Measurements from ENCODE around the gene MYO7A.
A peak's percentile ranks its signal among the peaks of the same experiment; 100 is the strongest.

The MYO7A gene

DNA sequence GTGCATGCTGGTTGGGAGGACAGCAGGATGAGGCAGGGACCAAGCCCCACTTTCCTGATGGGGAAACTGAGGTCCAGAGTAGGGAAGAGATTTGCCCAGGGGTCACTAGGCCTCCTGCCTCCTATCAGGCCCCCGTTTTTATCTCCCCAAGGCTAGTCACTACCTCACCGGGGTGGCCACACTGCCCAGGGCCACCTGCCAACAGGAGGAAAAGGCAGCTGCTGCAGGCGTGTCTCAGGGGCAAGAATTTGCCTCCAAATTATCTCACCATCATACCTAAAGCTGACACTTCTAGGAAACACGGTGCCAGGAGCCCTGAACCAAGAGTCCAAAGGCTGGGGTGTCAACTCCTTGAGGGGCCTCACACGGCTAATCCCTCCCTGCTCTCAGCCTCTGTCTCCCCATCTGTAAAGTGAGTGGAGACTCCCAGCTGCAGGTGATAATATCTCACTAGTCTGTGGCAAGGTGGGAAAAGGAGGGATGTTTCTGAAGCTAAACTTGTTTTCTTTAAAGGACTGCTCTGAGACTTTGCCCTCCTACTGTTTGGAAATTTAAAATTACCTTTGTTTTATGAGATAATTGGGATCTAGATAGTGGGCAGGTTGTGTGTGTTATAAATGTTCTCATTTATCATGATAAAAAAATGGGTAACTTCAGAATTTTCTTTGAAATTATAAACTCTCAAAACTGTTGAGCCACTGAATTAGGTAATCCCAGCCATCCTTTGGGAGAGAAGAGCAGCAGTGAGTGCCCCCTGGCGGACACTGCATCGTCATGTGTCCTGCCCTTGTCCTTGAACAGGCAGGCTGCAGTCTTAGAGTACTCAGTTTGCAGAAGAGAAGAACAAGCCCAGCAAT lies 60.0 kb downstream of the MYO7A start:
- DNase-seq: no peak

DNA sequence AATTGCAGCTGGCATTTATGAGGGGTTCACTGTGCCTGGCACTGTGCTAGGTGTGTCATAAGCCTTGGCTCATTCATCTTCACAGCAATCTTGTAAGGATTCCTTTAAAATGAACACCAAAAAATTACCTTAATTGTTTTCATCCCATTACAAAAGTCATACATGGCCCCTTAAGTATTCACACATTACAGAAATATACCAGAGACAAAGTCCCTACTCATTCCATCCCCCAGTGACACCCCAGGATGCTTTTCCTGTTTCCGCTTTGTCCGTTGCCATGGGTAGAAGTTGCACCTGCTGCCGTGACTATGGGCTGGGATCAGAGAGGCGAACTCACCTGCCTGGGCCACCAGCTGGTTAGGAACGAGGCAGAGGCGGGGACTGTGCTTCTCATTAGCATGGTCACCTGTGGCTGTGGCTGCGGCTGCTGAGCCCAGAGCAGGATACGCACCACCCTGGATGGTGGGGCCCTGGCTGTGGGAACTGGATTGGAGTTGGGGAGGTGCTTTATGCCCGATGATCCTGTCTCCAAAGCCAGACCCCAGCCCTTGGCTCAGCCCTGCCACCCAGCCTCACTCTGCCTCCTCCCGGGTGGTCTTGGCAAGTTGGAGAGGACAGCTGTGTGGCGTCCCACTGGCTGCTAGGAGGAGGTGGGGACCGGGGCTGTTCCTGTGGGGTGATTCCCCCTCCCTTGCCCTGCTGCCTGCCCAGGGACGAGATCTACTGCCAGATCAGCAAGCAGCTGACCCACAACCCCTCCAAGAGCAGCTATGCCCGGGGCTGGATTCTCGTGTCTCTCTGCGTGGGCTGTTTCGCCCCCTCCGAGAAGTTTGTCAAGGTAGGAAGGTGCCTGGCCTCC lies 60.8 kb downstream of the MYO7A start:
- DNase-seq: no peak

GRCh38 chr11:77189588-77190210 lies 61.7 kb downstream of the MYO7A start:
- no peak for DNase-seq

GRCh38 chr11:77190331-77191075 lies 62.5 kb downstream of the MYO7A start:
- DNase-seq: no peak

- no peak for DNase-seq
These were observed 63.4 kb downstream of the MYO7A start for GRCh38 chr11:77191429-77191822.

DNA sequence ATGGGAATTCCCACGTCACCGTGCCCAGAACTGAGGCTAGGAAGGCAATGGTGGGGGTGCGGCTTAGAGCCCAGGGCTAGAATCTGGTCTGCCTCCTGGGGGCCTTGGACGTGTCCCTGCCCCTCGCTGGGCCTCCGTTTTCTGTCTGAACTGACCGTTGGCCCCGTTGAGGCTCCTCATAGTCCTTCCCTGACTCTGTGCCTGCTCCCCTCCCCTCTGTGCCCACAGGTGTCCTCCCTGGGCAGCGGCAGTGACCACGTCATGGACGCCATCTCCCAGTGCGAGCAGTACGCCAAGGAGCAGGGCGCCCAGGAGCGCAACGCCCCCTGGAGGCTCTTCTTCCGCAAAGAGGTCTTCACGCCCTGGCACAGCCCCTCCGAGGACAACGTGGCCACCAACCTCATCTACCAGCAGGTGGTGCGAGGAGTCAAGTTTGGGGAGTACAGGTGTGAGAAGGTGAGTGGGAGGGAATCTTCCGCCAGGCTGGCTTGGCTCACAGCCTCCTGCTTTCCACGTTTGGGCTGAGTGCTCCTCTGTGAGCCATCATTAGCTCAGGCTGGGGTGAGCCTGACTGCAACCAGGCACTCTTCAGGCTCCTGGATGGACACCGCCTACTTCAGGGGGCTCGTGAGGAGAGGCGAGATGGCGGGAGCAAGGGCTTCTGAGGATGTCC lies 63.9 kb downstream of the MYO7A start:
- peak; percentile 39 for DNase-seq

DNA sequence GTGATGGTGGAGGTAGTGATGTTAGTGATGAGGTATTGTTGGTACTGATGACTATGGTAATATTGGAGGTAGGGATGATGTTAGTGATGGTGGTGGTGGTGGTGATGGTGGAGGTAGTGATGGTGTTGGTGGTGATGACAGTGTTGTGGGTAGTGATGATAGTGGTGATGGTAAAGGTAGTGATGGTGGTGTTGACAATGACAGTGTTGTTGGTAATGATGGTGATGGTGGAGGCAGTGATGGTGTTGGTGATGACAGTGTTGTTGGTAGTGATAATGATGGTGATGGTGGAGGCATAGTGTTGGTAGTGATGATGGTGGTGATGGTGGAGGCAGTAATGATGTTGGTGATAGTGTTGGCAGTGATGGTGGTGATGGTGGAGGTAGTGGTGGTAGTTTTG lies 65.1 kb downstream of the MYO7A start:
- DNase-seq: no peak

DNA sequence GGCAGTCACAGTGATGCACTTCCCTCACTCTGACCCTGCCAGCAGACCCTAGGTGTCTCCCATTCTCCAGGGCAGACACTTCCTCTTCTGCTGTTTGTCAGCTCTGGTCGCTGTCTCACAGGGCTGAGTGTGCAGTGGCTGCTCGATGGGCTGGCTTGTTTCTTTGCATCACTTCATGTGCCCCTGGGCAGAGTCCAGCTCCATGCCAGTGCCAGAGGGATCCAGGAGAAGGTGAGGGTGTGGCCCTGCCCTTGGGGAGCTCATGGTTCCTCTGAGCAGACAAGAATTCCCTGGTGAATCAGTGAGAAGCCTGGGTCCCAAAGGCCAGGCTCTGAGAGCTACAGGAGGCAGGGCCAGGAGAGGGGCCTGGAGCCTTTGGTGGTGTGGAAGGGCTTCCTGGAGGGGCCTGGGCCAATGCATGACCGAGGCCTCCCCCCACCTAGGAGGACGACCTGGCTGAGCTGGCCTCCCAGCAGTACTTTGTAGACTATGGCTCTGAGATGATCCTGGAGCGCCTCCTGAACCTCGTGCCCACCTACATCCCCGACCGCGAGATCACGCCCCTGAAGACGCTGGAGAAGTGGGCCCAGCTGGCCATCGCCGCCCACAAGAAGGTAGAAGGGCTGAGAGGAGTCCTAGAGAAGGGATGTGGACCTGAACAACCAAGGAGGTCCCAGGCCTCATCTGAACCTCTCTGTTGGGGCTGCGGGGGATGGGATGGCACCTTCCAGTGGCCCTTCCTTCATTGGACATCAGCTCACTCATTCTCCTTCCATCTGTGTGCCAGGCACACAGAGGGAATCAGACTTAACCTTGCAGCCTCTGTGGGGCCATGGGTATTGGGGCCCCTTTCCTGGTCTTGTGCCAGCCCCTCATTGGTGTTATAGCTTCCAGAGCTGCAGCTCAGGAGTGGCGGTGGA lies 66.1 kb downstream of the MYO7A start:
- DNase-seq: no peak

- no peak for DNase-seq
These were observed 67.2 kb downstream of the MYO7A start for GRCh38 chr11:77195071-77195755.

GRCh38 chr11:77196961-77197360 lies 68.9 kb downstream of the MYO7A start:
- DNase-seq: no peak

DNA sequence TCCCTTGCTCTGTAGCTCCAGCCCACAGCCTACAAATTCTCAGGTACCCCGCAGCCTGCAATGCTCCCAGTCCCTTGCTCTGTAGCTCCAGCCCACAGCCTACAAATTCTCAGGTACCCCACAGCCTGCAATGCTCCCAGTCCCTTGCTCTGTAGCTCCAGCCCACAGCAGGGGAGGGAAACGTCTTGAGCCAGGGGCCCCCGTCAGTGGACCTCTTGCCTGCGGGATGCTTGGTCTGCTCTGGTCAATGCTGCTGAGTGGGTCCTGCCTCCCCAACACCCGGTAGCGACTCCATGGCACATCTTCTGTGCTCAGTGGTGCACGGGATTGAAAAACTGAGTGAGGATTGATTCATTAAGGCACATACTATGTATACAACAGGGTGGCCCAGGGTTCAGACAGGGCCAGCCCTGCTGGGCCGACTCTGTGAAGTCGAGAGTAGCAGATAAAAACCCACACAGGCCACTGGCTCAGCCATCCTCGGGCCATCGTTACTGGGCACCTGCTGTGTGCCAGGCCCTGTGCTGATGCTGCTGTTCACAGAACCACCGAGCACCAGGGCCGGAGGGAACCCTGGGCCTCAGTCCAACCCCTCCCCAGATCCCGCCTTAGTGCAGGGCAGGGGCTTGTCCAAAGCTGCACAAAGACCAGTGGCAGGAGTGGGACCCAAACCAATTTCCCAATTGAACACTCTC lies 69.7 kb downstream of the MYO7A start:
- no peak for DNase-seq

DNA sequence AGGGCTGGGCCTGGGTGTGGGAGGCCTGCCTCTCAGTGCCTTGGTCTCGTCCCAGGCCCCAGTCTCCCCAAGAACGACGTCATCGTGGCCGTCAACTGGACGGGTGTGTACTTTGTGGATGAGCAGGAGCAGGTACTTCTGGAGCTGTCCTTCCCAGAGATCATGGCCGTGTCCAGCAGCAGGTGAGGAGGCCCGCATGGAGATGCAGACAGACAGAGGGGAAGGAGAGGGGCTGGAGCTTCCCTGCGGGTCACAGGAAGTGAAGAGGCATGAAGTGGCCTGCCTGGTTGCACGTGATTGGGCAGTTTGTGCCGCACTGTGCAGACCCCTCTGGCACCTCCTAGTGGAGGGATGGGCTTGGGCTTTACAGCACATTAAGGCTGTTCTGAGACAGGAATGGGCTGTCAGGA lies 70.4 kb downstream of the MYO7A start:
- DNase-seq: no peak

GRCh38 chr11:77199137-77199745 lies 71.2 kb downstream of the MYO7A start:
- DNase-seq: no peak

- no peak for DNase-seq
These were observed 72.6 kb downstream of the MYO7A start for GRCh38 chr11:77200351-77201268.

- no peak for DNase-seq
These were observed 73.3 kb downstream of the MYO7A start for GRCh38 chr11:77201370-77201769.

DNA sequence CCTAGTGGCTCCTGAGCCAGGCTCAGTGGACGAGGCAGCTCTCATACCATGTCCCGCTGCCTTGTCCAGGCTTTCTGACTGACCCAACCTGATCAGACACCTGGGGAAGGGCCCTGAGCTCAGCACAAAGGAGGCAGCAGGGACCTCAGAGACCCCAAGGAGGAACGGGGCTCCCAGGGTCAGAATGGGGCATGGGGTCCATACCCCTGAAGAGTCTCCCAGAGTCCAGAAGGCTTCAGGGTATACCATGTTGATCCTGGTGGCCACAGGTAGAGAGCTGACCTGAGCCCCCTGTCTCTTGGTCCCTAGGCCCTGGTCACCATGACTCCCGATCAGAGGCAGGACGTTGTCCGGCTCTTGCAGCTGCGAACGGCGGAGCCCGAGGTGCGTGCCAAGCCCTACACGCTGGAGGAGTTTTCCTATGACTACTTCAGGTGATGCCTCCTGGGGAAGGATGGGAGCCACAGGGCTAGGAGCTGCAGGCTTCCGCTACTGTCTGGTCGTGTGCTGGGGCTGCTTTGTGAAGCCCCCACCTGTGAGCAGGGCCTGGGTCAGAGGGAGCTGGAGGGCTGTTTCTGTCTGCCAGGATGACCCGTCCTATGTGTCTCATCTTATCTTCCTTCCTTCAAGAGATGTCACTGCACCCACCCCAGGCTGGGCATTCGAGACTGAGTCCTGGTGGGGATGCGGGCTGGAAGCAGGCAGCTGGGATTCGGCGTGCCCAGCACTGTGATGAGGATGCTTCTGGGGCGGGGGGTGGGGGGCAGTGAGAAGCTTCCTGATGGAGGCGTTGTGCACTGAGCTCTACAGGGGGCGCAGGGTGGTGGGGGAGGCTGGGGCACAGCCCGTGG lies 74.2 kb downstream of the MYO7A start:
- DNase-seq: no peak
